ENCODE measurements around the gene IMMP2L. TPM values are rescaled to one million over a fixed set of nuclear protein-coding genes. Genes with fewer than 3 reads are reported as not detected.

Gene IMMP2L
- total RNA-seq, 2 donors from 2014 or later, result 13.1 to 22.7 TPM

- H3K9me3 ChIP-seq, result no peaks in the 10 kb centered on the region
- H3K4me3 ChIP-seq, result no peak overlapping the region
- H3K27ac ChIP-seq, result no peak overlapping the region
- no peaks in the 10 kb centered on the region for H3K4me1 ChIP-seq (ENCODE audit: control insufficient read depth in 1 of 2, low read depth in 2 of 2)
- H3K27me3 ChIP-seq (replicated peaks; ENCODE audit: insufficient read depth), result no peaks in the 10 kb centered on the region
- H3K36me3 ChIP-seq, result no peaks in the 10 kb centered on the region
- ATAC-seq (ENCODE audit: insufficient number of reproducible peaks, low FRiP score, low read depth), result no peak
- no peak for TF ChIP-seq CTCF (IDR thresholded peaks at IDR 0.05)
- no peak for DNase-seq (ENCODE audit: low spot score)
These were observed 333.9 kb downstream of the IMMP2L start for GRCh38 chr7:111228437-111228836.

- ATAC-seq (ENCODE audit: insufficient number of reproducible peaks, low FRiP score, low read depth) (no peak), DNase-seq (ENCODE audit: low spot score) (no peak)
- Histone ChIP-seq H3K4me1 (ENCODE audit: control insufficient read depth in 1 of 2, low read depth in 2 of 2) (no peaks in the 10 kb centered on the region), H3K27me3 (replicated peaks; ENCODE audit: insufficient read depth) (no peaks in the 10 kb centered on the region), H3K4me3 (no peak overlapping the region), H3K27ac (no peak overlapping the region), H3K36me3 (no peaks in the 10 kb centered on the region), H3K9me3 (no peaks in the 10 kb centered on the region)
- TF ChIP-seq CTCF (IDR thresholded peaks at IDR 0.05), result no peak
These were observed 335.5 kb downstream of the IMMP2L start for GRCh38 chr7:111226800-111227199.

GRCh38 chr7:111224354-111225231 lies 337.7 kb downstream of the IMMP2L start:
- Histone ChIP-seq H3K4me3 (no peak overlapping the region), H3K27ac (no peak overlapping the region), H3K36me3 (no peaks in the 10 kb centered on the region), H3K9me3 (no peaks in the 10 kb centered on the region), H3K4me1 (ENCODE audit: control insufficient read depth in 1 of 2, low read depth in 2 of 2) (no peaks in the 10 kb centered on the region), H3K27me3 (replicated peaks; ENCODE audit: insufficient read depth) (no peaks in the 10 kb centered on the region)
- no peak for DNase-seq (ENCODE audit: low spot score)
- ATAC-seq (ENCODE audit: insufficient number of reproducible peaks, low FRiP score, low read depth), result no peak
- TF ChIP-seq CTCF (IDR thresholded peaks at IDR 0.05), result no peak

- no peak for TF ChIP-seq CTCF (IDR thresholded peaks at IDR 0.05)
- no peaks in the 10 kb centered on the region for H3K9me3 ChIP-seq
- H3K27me3 ChIP-seq (replicated peaks; ENCODE audit: insufficient read depth), result no peaks in the 10 kb centered on the region
- no peaks in the 10 kb centered on the region for H3K4me1 ChIP-seq (ENCODE audit: control insufficient read depth in 1 of 2, low read depth in 2 of 2)
- ATAC-seq (ENCODE audit: insufficient number of reproducible peaks, low FRiP score, low read depth), result no peak
- DNase-seq (ENCODE audit: low spot score), result no peak
- H3K36me3 ChIP-seq, result no peaks in the 10 kb centered on the region
- no peak overlapping the region for H3K27ac ChIP-seq
- H3K4me3 ChIP-seq, result no peak overlapping the region
These were observed 338.5 kb downstream of the IMMP2L start for GRCh38 chr7:111223802-111224253.

- ATAC-seq (ENCODE audit: insufficient number of reproducible peaks, low FRiP score, low read depth) (no peak), DNase-seq (ENCODE audit: low spot score) (no peak)
- Histone ChIP-seq H3K27me3 (replicated peaks; ENCODE audit: insufficient read depth) (no peaks in the 10 kb centered on the region), H3K9me3 (no peaks in the 10 kb centered on the region), H3K4me3 (no peak overlapping the region), H3K36me3 (no peaks in the 10 kb centered on the region), H3K4me1 (ENCODE audit: control insufficient read depth in 1 of 2, low read depth in 2 of 2) (no peaks in the 10 kb centered on the region), H3K27ac (no peak overlapping the region)
- no peak for TF ChIP-seq CTCF (IDR thresholded peaks at IDR 0.05)
These were observed 346.7 kb downstream of the IMMP2L start for GRCh38 chr7:111215550-111215949.

Measured in thoracic aorta (tissue), 2 donors.